ENCODE data around the gene DSCAM. TPM values are rescaled to one million over a fixed set of nuclear protein-coding genes. Genes with fewer than 3 reads are reported as not detected.

Gene DSCAM
- total and polyA plus RNA-seq, 2 donors (not counting 1 experiment from before 2014, with no cell fraction given): not detected

- no peak overlapping the region for H3K27ac Mint-ChIP-seq
- no peak overlapping the region for H3K4me3 ChIP-seq (ENCODE audit: control extremely low read depth in 1 of 5, extremely low read depth in 1 of 5, insufficient read depth in 1 of 5, low read depth in 2 of 5, low read length in 4 of 5)
- DNase-seq (no peak), ATAC-seq (ENCODE audit: low read depth) (no peak)
- H3K36me3 ChIP-seq (replicated peaks in 1 of 2; ENCODE audit: control extremely low read depth in 1 of 2, control insufficient read depth in 1 of 2, extremely low read depth in 1 of 2, insufficient read depth in 2 of 2, low read length in 1 of 2): no peaks in the 10 kb centered on the region
- H3K4me1 Mint-ChIP-seq: no peaks in the 10 kb centered on the region
- no peak overlapping the region for H3K27ac ChIP-seq (ENCODE audit: low read length in 2 of 2)
- TF ChIP-seq, protein P1, sequence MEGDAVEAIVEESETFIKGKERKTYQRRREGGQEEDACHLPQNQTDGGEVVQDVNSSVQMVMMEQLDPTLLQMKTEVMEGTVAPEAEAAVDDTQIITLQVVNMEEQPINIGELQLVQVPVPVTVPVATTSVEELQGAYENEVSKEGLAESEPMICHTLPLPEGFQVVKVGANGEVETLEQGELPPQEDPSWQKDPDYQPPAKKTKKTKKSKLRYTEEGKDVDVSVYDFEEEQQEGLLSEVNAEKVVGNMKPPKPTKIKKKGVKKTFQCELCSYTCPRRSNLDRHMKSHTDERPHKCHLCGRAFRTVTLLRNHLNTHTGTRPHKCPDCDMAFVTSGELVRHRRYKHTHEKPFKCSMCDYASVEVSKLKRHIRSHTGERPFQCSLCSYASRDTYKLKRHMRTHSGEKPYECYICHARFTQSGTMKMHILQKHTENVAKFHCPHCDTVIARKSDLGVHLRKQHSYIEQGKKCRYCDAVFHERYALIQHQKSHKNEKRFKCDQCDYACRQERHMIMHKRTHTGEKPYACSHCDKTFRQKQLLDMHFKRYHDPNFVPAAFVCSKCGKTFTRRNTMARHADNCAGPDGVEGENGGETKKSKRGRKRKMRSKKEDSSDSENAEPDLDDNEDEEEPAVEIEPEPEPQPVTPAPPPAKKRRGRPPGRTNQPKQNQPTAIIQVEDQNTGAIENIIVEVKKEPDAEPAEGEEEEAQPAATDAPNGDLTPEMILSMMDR (IDR thresholded peaks at IDR 0.05): no peak
- no peak for TF ChIP-seq EZH2 (IDR thresholded peaks at IDR 0.05; ENCODE audit: borderline replicate concordance, insufficient read depth, low read depth, low read length, poor library complexity, severe bottlenecking)
- no peaks in the 10 kb centered on the region for H3K79me2 ChIP-seq (ENCODE audit: control insufficient read depth, insufficient read depth, low read length)
- peaks cover 0 to 6% (median 0%) of the 10 kb centered on the region in 3 donors for H3K9me3 ChIP-seq (ENCODE audit: control extremely low read depth in 1 of 3, control insufficient read depth in 2 of 3, insufficient read depth in 1 of 3, low read length in 2 of 3)
- no peaks in the 10 kb centered on the region for H3K27me3 Mint-ChIP-seq
- WGBS (ENCODE audit: insufficient coverage): no CpG with 5 or more reads among the region's 3 CpGs
- peaks cover 3% of the 10 kb centered on the region for H3K9me3 Mint-ChIP-seq (ENCODE audit: insufficient read depth)
- no peak overlapping the region for H3K4me2 ChIP-seq (replicated peaks; ENCODE audit: low read depth, low read length, poor library complexity, severe bottlenecking)
- intact Hi-C loops (cut with micrococcal nuclease): no loop called here
- H2AFZ ChIP-seq (ENCODE audit: insufficient read depth, low read depth, low read length, poor library complexity, severe bottlenecking): no peak overlapping the region
- H3K4me1 ChIP-seq (ENCODE audit: control insufficient read depth in 2 of 2, insufficient read depth in 2 of 2, low read length in 2 of 2): no peaks in the 10 kb centered on the region
- H3K4me3 Mint-ChIP-seq: no peak overlapping the region
- CTCF ChIA-PET: no interaction called here
- POLR2A ChIA-PET: no interaction called here
- H3K9ac ChIP-seq (ENCODE audit: low read length): no peak overlapping the region
- H4K20me1 ChIP-seq (ENCODE audit: control insufficient read depth, insufficient read depth, low read length, poor library complexity, severe bottlenecking): no peaks in the 10 kb centered on the region
- H3K27me3 ChIP-seq (replicated peaks in 1 of 4; ENCODE audit: control extremely low read depth in 1 of 4, control insufficient read depth in 3 of 4, insufficient read depth in 4 of 4, low read length in 3 of 4): no peaks in the 10 kb centered on the region
Measured at GRCh38 chr21:40567501-40567900, 279.5 kb downstream of the DSCAM start.

DNA sequence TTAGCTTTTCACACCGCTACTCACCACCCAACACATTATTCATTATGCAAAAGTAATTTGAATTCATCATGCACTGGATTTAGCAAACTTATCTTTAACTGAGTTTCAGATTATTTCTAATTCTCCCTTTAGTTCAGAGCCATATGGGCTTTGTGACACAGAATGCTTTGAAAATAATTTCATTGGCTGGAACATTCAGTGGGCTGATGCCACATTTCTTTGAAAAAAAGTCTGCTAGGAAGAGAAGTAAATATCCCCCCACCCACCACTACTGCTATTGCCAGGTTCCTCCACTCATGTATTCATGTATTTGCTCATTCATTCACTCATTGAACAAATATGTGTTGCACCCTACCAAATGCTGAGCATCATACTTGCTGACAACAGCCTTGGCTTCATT, 280.5 kb downstream of the DSCAM start:
- Histone ChIP-seq H4K20me1 (ENCODE audit: control insufficient read depth, insufficient read depth, low read length, poor library complexity, severe bottlenecking) (no peaks in the 10 kb centered on the region), H2AFZ (ENCODE audit: insufficient read depth, low read depth, low read length, poor library complexity, severe bottlenecking) (no peak overlapping the region), H3K9ac (ENCODE audit: low read length) (no peak overlapping the region), H3K9me3 (ENCODE audit: control extremely low read depth in 1 of 3, control insufficient read depth in 2 of 3, insufficient read depth in 1 of 3, low read length in 2 of 3) (peaks cover 0 to 6% (median 0%) of the 10 kb centered on the region in 3 donors), H3K4me2 (replicated peaks; ENCODE audit: low read depth, low read length, poor library complexity, severe bottlenecking) (no peak overlapping the region), H3K4me1 (ENCODE audit: control insufficient read depth in 2 of 2, insufficient read depth in 2 of 2, low read length in 2 of 2) (no peaks in the 10 kb centered on the region), H3K4me3 (ENCODE audit: control extremely low read depth in 1 of 5, extremely low read depth in 1 of 5, insufficient read depth in 1 of 5, low read depth in 2 of 5, low read length in 4 of 5) (no peak overlapping the region), H3K36me3 (replicated peaks in 1 of 2; ENCODE audit: control extremely low read depth in 1 of 2, control insufficient read depth in 1 of 2, extremely low read depth in 1 of 2, insufficient read depth in 2 of 2, low read length in 1 of 2) (no peaks in the 10 kb centered on the region), H3K27me3 (replicated peaks in 1 of 4; ENCODE audit: control extremely low read depth in 1 of 4, control insufficient read depth in 3 of 4, insufficient read depth in 4 of 4, low read length in 3 of 4) (no peaks in the 10 kb centered on the region), H3K27ac (ENCODE audit: low read length in 2 of 2) (no peak overlapping the region), H3K79me2 (ENCODE audit: control insufficient read depth, insufficient read depth, low read length) (no peaks in the 10 kb centered on the region)
- H3K9me3 Mint-ChIP-seq (ENCODE audit: insufficient read depth): peaks cover 5% of the 10 kb centered on the region
- intact Hi-C loops (cut with micrococcal nuclease): no loop called here
- H3K4me1 Mint-ChIP-seq: no peaks in the 10 kb centered on the region
- no peak for ATAC-seq (ENCODE audit: low read depth)
- WGBS (ENCODE audit: insufficient coverage): no CpG with 5 or more reads among the region's 1 CpG
- H3K27me3 Mint-ChIP-seq: no peaks in the 10 kb centered on the region
- H3K4me3 Mint-ChIP-seq: no peak overlapping the region
- POLR2A ChIA-PET: no interaction called here
- DNase-seq: no peak
- no peak overlapping the region for H3K27ac Mint-ChIP-seq
- TF ChIP-seq, protein P1 (IDR thresholded peaks at IDR 0.05): no peak
- TF ChIP-seq EZH2 (IDR thresholded peaks at IDR 0.05; ENCODE audit: borderline replicate concordance, insufficient read depth, low read depth, low read length, poor library complexity, severe bottlenecking): no peak
- CTCF ChIA-PET: no interaction called here
